HFFc6 (cell line): ENCODE results near the gene CGREF1. TPM values are rescaled to one million over a fixed set of nuclear protein-coding genes. Genes with fewer than 3 reads are reported as not detected.
A peak's percentile ranks its signal among the peaks of the same experiment; 100 is the strongest.

Experiments
- DNase-seq: peaks from one replicate; pipeline ENCODE4 v3.0.0-alpha.2; 2018
- H3K27ac Mint-ChIP-seq: 2 replicates; pipeline ENCODE4 v1.8.0; 2020; ENCODE audit warnings: mild to moderate bottlenecking, mixed read lengths
- H3K27me3 Mint-ChIP-seq: 2 replicates; pipeline ENCODE4 v1.8.0; 2021; ENCODE audit warnings: mild to moderate bottlenecking, moderate library complexity, mixed read lengths; ENCODE audit not compliant: insufficient read depth
- H3K36me3 Mint-ChIP-seq: 2 replicates; pipeline ENCODE4 v1.8.0; 2021; ENCODE audit warnings: low read depth, mixed read lengths
- H3K4me1 Mint-ChIP-seq: 2 replicates; pipeline ENCODE4 v1.8.0; 2020; ENCODE audit warnings: low read depth, mixed read lengths
- H3K4me3 Mint-ChIP-seq: 2 replicates; pipeline ENCODE4 v1.8.0; 2020; ENCODE audit warnings: mild to moderate bottlenecking, moderate library complexity, mixed read lengths
- H3K9me3 Mint-ChIP-seq: 2 replicates; pipeline ENCODE4 v1.8.0; 2020; ENCODE audit warnings: mild to moderate bottlenecking, mixed read lengths
- CTCF ChIP-seq: fragments of 200-600 bp; sonication (generic); IDR thresholded peaks from 2 replicates; pipeline ENCODE4 v1.5.0; 2021; ENCODE audit warnings: antibody characterized with exemption, mild to moderate bottlenecking
- total RNA-seq, 6 experiments: library from RNA; stranded (reverse); fragmentation: NEBNext Ultra II Directional; extraction: Animal tissue kit (Norgen Biotek cat#: 25700); gene quantifications; 2 replicates in 1 of 6; 3 replicates in 5 of 6; pipeline ENCODE4 v1.2.3, GENCODE V29; 2021

CGREF1 gene
- total RNA-seq, 6 experiments from 2014 or later, result 0.12 TPM; not detected in 5

GRCh38 chr2:27135478-27135955 lies 16.6 kb upstream of the CGREF1 start:
- no peak for DNase-seq
- Mint-ChIP-seq H3K9me3 (no peaks in the 10 kb centered on the region), H3K27me3 (peaks cover 9% of the 10 kb centered on the region), H3K4me3 (peak overlapping the region; percentile 52), H3K27ac (no peak overlapping the region), H3K36me3 (peaks cover 7% of the 10 kb centered on the region; the same call in 1 of the 2 replicates), H3K4me1 (peaks cover 13% of the 10 kb centered on the region)
- no peak for TF ChIP-seq CTCF

- TF ChIP-seq CTCF, result no peak
- no peak for DNase-seq
- Mint-ChIP-seq H3K9me3 (no peaks in the 10 kb centered on the region), H3K4me3 (peak overlapping the region; percentile 93), H3K27ac (no peak overlapping the region), H3K36me3 (peaks cover 7% of the 10 kb centered on the region; the same call in 1 of the 2 replicates), H3K4me1 (peaks cover 13% of the 10 kb centered on the region), H3K27me3 (peaks cover 9% of the 10 kb centered on the region)
Observed at GRCh38 chr2:27134781-27135477, 16.0 kb upstream of the CGREF1 start.

- Mint-ChIP-seq H3K27ac (peak within 1 kb of the TSS; percentile 88), H3K27me3 (peaks cover 5% of the 10 kb centered on the region), H3K4me3 (peak within 1 kb of the TSS; percentile 93)
Observed at GRCh38 chr2:27133905-27134780, 15.2 kb upstream of the CGREF1 start, which contains the start of gene PREB. PREB (minus strand) TSS chr2:27134636; CDS start chr2:27134421, 215 bp downstream.

GRCh38 chr2:27133195-27133875 lies 14.4 kb upstream of the CGREF1 start:
- no peak for TF ChIP-seq CTCF
- Mint-ChIP-seq H3K27ac (peak overlapping the region; percentile 57; the same call in 1 of the 2 replicates), H3K9me3 (no peaks in the 10 kb centered on the region), H3K27me3 (peaks cover 2% of the 10 kb centered on the region), H3K36me3 (peaks cover 7% of the 10 kb centered on the region; the same call in 1 of the 2 replicates), H3K4me1 (peaks cover 13% of the 10 kb centered on the region), H3K4me3 (peak overlapping the region; percentile 93)
- DNase-seq, result no peak

More at GRCh38 chr2:27133905-27134780, 15.2 kb upstream of the CGREF1 start, which contains the start of gene PREB:
- Mint-ChIP-seq H3K36me3 (peaks cover 7% of the 10 kb centered on the region; the same call in 1 of the 2 replicates), H3K9me3 (no peaks in the 10 kb centered on the region), H3K4me1 (peaks cover 13% of the 10 kb centered on the region)
- DNase-seq, result peak; percentile 92
- peak; percentile 46 for TF ChIP-seq CTCF

GRCh38 chr2:27131429-27131828 lies 12.5 kb upstream of the CGREF1 start:
- peaks cover 7% of the 10 kb centered on the region; the same call in 1 of the 2 replicates for H3K36me3 Mint-ChIP-seq
- H3K27me3 Mint-ChIP-seq, result peaks cover 1% of the 10 kb centered on the region
- H3K4me3 Mint-ChIP-seq, result no peak overlapping the region
- DNase-seq, result no peak
- peaks cover 13% of the 10 kb centered on the region for H3K4me1 Mint-ChIP-seq
- H3K27ac Mint-ChIP-seq, result no peak overlapping the region
- no peaks in the 10 kb centered on the region for H3K9me3 Mint-ChIP-seq
- no peak for TF ChIP-seq CTCF
